ENCODE data around the gene SCLT1.
"Not testable (repeated sequence)": the region's sequence is repeated elsewhere in the genome, so short reads cannot be mapped to it uniquely, and the experiment has no call there.

SCLT1 gene

DNA sequence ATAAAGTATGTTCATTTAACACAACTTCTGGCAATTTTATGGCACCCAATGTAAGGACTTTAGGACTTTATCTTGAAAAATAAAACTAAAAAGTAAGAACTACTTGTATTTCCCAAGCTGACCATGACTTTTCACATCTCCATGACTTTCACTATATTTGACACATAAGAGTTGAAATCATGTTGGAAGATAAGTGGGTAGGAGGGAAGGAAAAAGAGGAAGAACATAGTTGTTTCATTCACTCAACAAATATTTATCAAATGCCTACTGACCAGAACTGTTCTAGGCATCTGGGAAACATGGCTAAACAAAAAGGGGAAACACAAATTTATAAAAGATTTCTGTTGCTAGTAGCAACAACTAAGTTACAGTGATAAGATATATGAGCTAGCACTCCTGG is 16.0 kb downstream of the SCLT1 start:
- Histone ChIP-seq H3K4me1 (ENCODE audit: insufficient read depth, insufficient read length) (no peaks in the 10 kb centered on the region), H3K9ac (ENCODE audit: insufficient read length, low read depth) (no peak overlapping the region), H3K36me3 (ENCODE audit: insufficient read depth, insufficient read length, low read length) (peaks cover 23% of the 10 kb centered on the region), H3K9me3 (ENCODE audit: insufficient read depth, low read length) (peaks cover 34% of the 10 kb centered on the region; the same call in 1 of the 2 replicates), H3K27me3 (ENCODE audit: insufficient read depth, insufficient read length) (no peaks in the 10 kb centered on the region), H3K4me3 (ENCODE audit: insufficient read length, low read depth) (no peak overlapping the region)
- DNase-seq (ENCODE audit: low read depth, low spot score): no peak
- TF ChIP-seq ZNF274 (IDR thresholded peaks at IDR 0.05; ENCODE audit: low read depth, low read length) (no peak), YY1 (IDR thresholded peaks at IDR 0.05; ENCODE audit: insufficient read depth, insufficient read length) (no peak), SUZ12 (IDR thresholded peaks at IDR 0.05; ENCODE audit: extremely low read depth, insufficient read depth, insufficient read length) (no peak)

GRCh38 chr4:129069537-129069936 is 23.8 kb downstream of the SCLT1 start:
- DNase-seq (ENCODE audit: low read depth, low spot score); H3K9ac ChIP-seq (ENCODE audit: insufficient read length, low read depth); H3K4me3 ChIP-seq (ENCODE audit: insufficient read length, low read depth); H3K9me3 ChIP-seq (ENCODE audit: insufficient read depth, low read length); H3K27me3 ChIP-seq (ENCODE audit: insufficient read depth, insufficient read length); H3K36me3 ChIP-seq (ENCODE audit: insufficient read depth, insufficient read length, low read length); H3K4me1 ChIP-seq (ENCODE audit: insufficient read depth, insufficient read length): not testable (repeated sequence)

- DNase-seq (ENCODE audit: low read depth, low spot score): no peak
- no peak overlapping the region for H3K9ac ChIP-seq (ENCODE audit: insufficient read length, low read depth)
- peaks cover 5% of the 10 kb centered on the region for H3K36me3 ChIP-seq (ENCODE audit: insufficient read depth, insufficient read length, low read length)
- no peak overlapping the region for H3K4me3 ChIP-seq (ENCODE audit: insufficient read length, low read depth)
- peaks cover 38% of the 10 kb centered on the region for H3K9me3 ChIP-seq (ENCODE audit: insufficient read depth, low read length)
- H3K27me3 ChIP-seq (ENCODE audit: insufficient read depth, insufficient read length): no peaks in the 10 kb centered on the region
- no peak for TF ChIP-seq YY1 (IDR thresholded peaks at IDR 0.05; ENCODE audit: insufficient read depth, insufficient read length)
- TF ChIP-seq ZNF274 (IDR thresholded peaks at IDR 0.05; ENCODE audit: low read depth, low read length): no peak
- no peak for TF ChIP-seq SUZ12 (IDR thresholded peaks at IDR 0.05; ENCODE audit: extremely low read depth, insufficient read depth, insufficient read length)
- no peaks in the 10 kb centered on the region for H3K4me1 ChIP-seq (ENCODE audit: insufficient read depth, insufficient read length)
Measured at GRCh38 chr4:129064717-129065116, 28.6 kb downstream of the SCLT1 start.

- no peak overlapping the region for H3K4me3 ChIP-seq (ENCODE audit: insufficient read length, low read depth)
- H3K36me3 ChIP-seq (ENCODE audit: insufficient read depth, insufficient read length, low read length): peaks cover 5% of the 10 kb centered on the region
- no peaks in the 10 kb centered on the region for H3K27me3 ChIP-seq (ENCODE audit: insufficient read depth, insufficient read length)
- no peaks in the 10 kb centered on the region for H3K4me1 ChIP-seq (ENCODE audit: insufficient read depth, insufficient read length)
- H3K9ac ChIP-seq (ENCODE audit: insufficient read length, low read depth): no peak overlapping the region
- no peak for DNase-seq (ENCODE audit: low read depth, low spot score)
- TF ChIP-seq SUZ12 (IDR thresholded peaks at IDR 0.05; ENCODE audit: extremely low read depth, insufficient read depth, insufficient read length) (no peak), ZNF274 (IDR thresholded peaks at IDR 0.05; ENCODE audit: low read depth, low read length) (no peak), YY1 (IDR thresholded peaks at IDR 0.05; ENCODE audit: insufficient read depth, insufficient read length) (no peak)
- peaks cover 45% of the 10 kb centered on the region for H3K9me3 ChIP-seq (ENCODE audit: insufficient read depth, low read length)
Measured at GRCh38 chr4:129063640-129064039, 29.7 kb downstream of the SCLT1 start.

GRCh38 chr4:129062580-129062979 is 30.8 kb downstream of the SCLT1 start:
- Histone ChIP-seq H3K36me3 (ENCODE audit: insufficient read depth, insufficient read length, low read length) (peaks cover 5% of the 10 kb centered on the region), H3K9me3 (ENCODE audit: insufficient read depth, low read length) (peaks cover 54% of the 10 kb centered on the region), H3K4me3 (ENCODE audit: insufficient read length, low read depth) (no peak overlapping the region), H3K4me1 (ENCODE audit: insufficient read depth, insufficient read length) (no peaks in the 10 kb centered on the region), H3K27me3 (ENCODE audit: insufficient read depth, insufficient read length) (no peaks in the 10 kb centered on the region), H3K9ac (ENCODE audit: insufficient read length, low read depth) (no peak overlapping the region)
- no peak for TF ChIP-seq SUZ12 (IDR thresholded peaks at IDR 0.05; ENCODE audit: extremely low read depth, insufficient read depth, insufficient read length)
- no peak for TF ChIP-seq ZNF274 (IDR thresholded peaks at IDR 0.05; ENCODE audit: low read depth, low read length)
- no peak for TF ChIP-seq YY1 (IDR thresholded peaks at IDR 0.05; ENCODE audit: insufficient read depth, insufficient read length)
- DNase-seq (ENCODE audit: low read depth, low spot score): no peak

DNA sequence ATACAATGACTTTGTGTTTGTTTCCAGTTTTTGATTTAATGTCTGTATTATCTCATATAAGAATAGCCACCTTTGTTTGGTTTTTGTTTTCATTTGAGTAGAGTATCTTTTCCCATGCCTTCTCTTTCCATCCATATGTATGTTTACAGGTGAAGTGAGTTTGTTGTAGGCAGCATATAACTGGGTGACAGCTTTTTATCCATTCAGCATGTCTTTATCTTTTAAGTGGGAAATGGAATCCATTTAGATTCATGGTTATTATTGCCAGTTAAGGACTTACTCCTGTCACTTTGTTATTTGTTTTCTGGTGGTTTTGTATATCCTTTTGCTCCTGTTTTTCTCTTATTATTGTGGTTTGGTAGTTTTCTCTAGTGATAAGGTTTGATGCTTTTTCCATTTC is 34.3 kb downstream of the SCLT1 start:
- no peak for TF ChIP-seq ZNF274 (IDR thresholded peaks at IDR 0.05; ENCODE audit: low read depth, low read length)
- no peak for TF ChIP-seq SUZ12 (IDR thresholded peaks at IDR 0.05; ENCODE audit: extremely low read depth, insufficient read depth, insufficient read length)
- no peak for TF ChIP-seq YY1 (IDR thresholded peaks at IDR 0.05; ENCODE audit: insufficient read depth, insufficient read length)
- Histone ChIP-seq H3K9me3 (ENCODE audit: insufficient read depth, low read length) (peaks cover 65% of the 10 kb centered on the region), H3K36me3 (ENCODE audit: insufficient read depth, insufficient read length, low read length) (peaks cover 5% of the 10 kb centered on the region)

DNA sequence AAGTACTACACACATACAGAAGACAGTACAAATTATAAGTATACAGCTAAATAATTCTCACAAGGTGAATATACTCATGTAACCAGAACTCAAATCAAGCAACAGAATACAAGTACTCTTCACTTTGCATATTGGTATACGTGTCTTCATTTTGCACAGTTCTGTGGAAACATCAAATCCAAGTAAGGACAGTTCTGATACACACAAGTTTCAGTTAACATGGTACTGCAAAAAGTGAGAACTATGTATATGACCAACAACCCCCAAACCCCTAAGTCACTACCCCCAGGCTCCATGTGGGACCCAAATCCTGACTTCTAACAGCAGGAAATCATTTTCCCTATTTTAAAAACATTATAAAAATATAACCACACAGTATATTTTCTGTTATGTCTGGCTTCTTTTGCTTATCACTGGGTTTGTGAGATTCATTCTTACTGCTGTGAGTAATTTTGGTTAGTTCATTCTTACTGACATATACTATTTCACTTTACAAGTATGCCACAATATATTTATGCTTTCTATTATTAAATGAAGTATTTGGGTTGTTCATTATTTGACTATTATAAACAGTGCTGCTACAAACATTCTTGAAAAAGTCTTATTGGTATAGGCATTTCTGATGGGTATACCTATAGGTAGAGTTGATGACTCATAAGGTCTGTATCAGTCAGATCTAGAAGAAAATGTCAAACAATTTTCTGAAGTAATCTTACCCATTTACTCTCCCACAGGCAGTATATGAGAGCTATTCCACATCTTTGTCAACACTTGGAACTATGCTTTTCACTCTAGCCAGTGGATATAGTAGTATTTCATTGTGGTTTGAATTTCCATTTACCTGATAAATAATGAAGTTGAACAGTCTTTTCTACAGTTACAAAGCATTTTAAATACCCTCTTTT is 47.0 kb downstream of the SCLT1 start:
- H3K4me3 ChIP-seq (ENCODE audit: insufficient read length, low read depth): no peak overlapping the region

More for the DNA sequence above, 34.3 kb downstream of the SCLT1 start:
- no peaks in the 10 kb centered on the region for H3K4me1 ChIP-seq (ENCODE audit: insufficient read depth, insufficient read length)
- H3K27me3 ChIP-seq (ENCODE audit: insufficient read depth, insufficient read length): no peaks in the 10 kb centered on the region
- H3K4me3 ChIP-seq (ENCODE audit: insufficient read length, low read depth): no peak overlapping the region
- H3K9ac ChIP-seq (ENCODE audit: insufficient read length, low read depth): no peak overlapping the region
- no peak for DNase-seq (ENCODE audit: low read depth, low spot score)

More for the DNA sequence above, 47.0 kb downstream of the SCLT1 start:
- Histone ChIP-seq H3K27me3 (ENCODE audit: insufficient read depth, insufficient read length) (no peaks in the 10 kb centered on the region), H3K4me1 (ENCODE audit: insufficient read depth, insufficient read length) (no peaks in the 10 kb centered on the region), H3K9ac (ENCODE audit: insufficient read length, low read depth) (no peak overlapping the region), H3K9me3 (ENCODE audit: insufficient read depth, low read length) (no peaks in the 10 kb centered on the region), H3K36me3 (ENCODE audit: insufficient read depth, insufficient read length, low read length) (no peaks in the 10 kb centered on the region)
- no peak for DNase-seq (ENCODE audit: low read depth, low spot score)
- TF ChIP-seq ZNF274 (IDR thresholded peaks at IDR 0.05; ENCODE audit: low read depth, low read length) (no peak), SUZ12 (IDR thresholded peaks at IDR 0.05; ENCODE audit: extremely low read depth, insufficient read depth, insufficient read length) (no peak), YY1 (IDR thresholded peaks at IDR 0.05; ENCODE audit: insufficient read depth, insufficient read length) (no peak)

Measured in NT2/D1 (cell line).